Osteoblast (primary cell): ENCODE measurements around the gene SCG2. TPM values are rescaled to one million over a fixed set of nuclear protein-coding genes. Genes with fewer than 3 reads are reported as not detected.

ENCODE experiments used
- DNase-seq: peaks from one replicate; pipeline ENCODE4 v3.0.0; 2011; ENCODE audit warnings: low spot score, mixed read lengths; ENCODE audit not compliant: insufficient read length; ENCODE audit errors: missing footprints
- H2AFZ ChIP-seq: 2 replicates; pipeline ENCODE4 v1.6.0; 2011; ENCODE audit warnings: mild to moderate bottlenecking, low read length
- H3K27ac ChIP-seq: 2 replicates; pipeline ENCODE4 v1.5.1; 2011; ENCODE audit warnings: mild to moderate bottlenecking, low read depth, low read length, moderate library complexity
- H3K27me3 ChIP-seq: 2 replicates; pipeline ENCODE4 v1.6.0; 2012; ENCODE audit warnings: mild to moderate bottlenecking, control low read depth, inconsistent platforms, low read length, moderate library complexity; ENCODE audit not compliant: insufficient read depth
- H3K36me3 ChIP-seq: 2 replicates; pipeline ENCODE4 v1.5.1; 2011; ENCODE audit warnings: mild to moderate bottlenecking, low read length, control low read depth, moderate library complexity; ENCODE audit not compliant: insufficient read depth
- H3K4me1 ChIP-seq: 2 replicates; pipeline ENCODE4 v1.5.1; 2011; ENCODE audit warnings: mild to moderate bottlenecking, low read length, control low read depth, moderate library complexity; ENCODE audit not compliant: insufficient read depth
- H3K4me2 ChIP-seq: 2 replicates; pipeline ENCODE4 v1.6.0; 2011; ENCODE audit warnings: mild to moderate bottlenecking, low read length; ENCODE audit not compliant: insufficient read depth
- H3K4me3 ChIP-seq: fragments of 200-600 bp; sonication (generic); 3 replicates; pipeline ENCODE4 v1.5.1; 2012; ENCODE audit warnings: mild to moderate bottlenecking, low read length, inconsistent platforms; ENCODE audit not compliant: insufficient read depth
- H3K79me2 ChIP-seq: 2 replicates; pipeline ENCODE4 v1.6.0; 2012; ENCODE audit warnings: mild to moderate bottlenecking, low read length, control low read depth, inconsistent platforms; ENCODE audit not compliant: insufficient read depth
- H3K9me3 ChIP-seq: 2 replicates; pipeline ENCODE4 v1.5.1; 2011; ENCODE audit warnings: low read depth, low read length, control low read depth
- H4K20me1 ChIP-seq: 2 replicates; pipeline ENCODE4 v1.6.0; 2012; ENCODE audit warnings: mild to moderate bottlenecking, low read length, control low read depth; ENCODE audit not compliant: insufficient read depth
- total RNA-seq: library from RNA; depleted of rRNA; stranded (reverse); fragments of >200 nt; gene quantifications from 2 replicates; pipeline ENCODE4 v1.2.3, GENCODE V29; 2012
- TF ChIP-seq, protein P1 (sequence below): IDR thresholded peaks from 2 replicates; pipeline ENCODE4 v1.5.1; 2011; ENCODE audit warnings: mild to moderate bottlenecking, low read depth, low read length, moderate library complexity; ENCODE audit errors: extremely low read depth

The SCG2 gene
- total RNA-seq, 1 donor: 2.2 TPM

DNA sequence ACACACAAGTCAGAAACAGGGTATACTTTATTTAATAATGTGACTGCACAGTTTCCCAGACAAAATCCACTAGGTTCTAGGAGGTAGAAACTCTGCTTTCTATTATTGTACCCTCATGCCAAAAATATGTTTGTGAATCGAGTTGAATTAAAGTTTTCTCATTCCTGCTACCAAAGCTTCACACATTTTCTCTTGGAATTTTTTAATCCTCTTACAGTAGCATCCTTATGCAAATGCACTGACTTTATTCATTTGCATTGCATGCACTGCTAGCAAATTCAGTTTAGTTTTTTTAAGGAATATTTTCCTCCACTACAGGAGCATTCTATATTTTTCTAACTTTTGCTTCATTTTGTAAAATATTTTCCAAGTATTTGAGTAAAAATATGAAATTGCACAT is 4.8 kb upstream of the SCG2 start:
- TF ChIP-seq, protein P1, sequence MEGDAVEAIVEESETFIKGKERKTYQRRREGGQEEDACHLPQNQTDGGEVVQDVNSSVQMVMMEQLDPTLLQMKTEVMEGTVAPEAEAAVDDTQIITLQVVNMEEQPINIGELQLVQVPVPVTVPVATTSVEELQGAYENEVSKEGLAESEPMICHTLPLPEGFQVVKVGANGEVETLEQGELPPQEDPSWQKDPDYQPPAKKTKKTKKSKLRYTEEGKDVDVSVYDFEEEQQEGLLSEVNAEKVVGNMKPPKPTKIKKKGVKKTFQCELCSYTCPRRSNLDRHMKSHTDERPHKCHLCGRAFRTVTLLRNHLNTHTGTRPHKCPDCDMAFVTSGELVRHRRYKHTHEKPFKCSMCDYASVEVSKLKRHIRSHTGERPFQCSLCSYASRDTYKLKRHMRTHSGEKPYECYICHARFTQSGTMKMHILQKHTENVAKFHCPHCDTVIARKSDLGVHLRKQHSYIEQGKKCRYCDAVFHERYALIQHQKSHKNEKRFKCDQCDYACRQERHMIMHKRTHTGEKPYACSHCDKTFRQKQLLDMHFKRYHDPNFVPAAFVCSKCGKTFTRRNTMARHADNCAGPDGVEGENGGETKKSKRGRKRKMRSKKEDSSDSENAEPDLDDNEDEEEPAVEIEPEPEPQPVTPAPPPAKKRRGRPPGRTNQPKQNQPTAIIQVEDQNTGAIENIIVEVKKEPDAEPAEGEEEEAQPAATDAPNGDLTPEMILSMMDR: no peak
- H2AFZ ChIP-seq: no peak overlapping the region
- no peaks in the 10 kb centered on the region for H3K79me2 ChIP-seq
- H3K27me3 ChIP-seq: peaks cover 3% of the 10 kb centered on the region
- no peak overlapping the region for H3K4me2 ChIP-seq
- no peaks in the 10 kb centered on the region for H3K4me1 ChIP-seq
- no peak overlapping the region for H3K27ac ChIP-seq
- DNase-seq: no peak
- H3K4me3 ChIP-seq: no peak overlapping the region
- H3K9me3 ChIP-seq: no peaks in the 10 kb centered on the region
- no peaks in the 10 kb centered on the region for H4K20me1 ChIP-seq
- no peaks in the 10 kb centered on the region for H3K36me3 ChIP-seq

DNA sequence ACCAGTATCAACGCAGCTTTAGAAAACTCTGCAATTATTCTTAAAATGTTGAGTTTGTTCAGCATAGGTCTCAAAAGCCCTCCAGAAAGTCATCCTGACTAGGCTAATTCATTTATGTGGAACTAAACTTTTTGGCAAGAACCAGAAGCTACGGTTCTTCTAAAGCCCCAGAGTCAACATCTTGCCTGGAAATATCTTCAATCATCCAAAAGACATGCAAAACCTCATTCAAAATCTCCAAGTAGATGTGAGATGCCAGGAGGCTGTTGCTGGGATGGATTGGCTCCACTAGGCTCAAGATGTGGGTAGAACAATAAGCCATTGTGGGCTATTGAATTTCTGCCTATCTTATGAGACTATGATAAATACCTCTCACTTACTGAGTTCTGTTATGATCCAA is 2.1 kb upstream of the SCG2 start:
- H4K20me1 ChIP-seq: no peaks in the 10 kb centered on the region
- H3K36me3 ChIP-seq: no peaks in the 10 kb centered on the region
- H3K27me3 ChIP-seq: peaks cover 3% of the 10 kb centered on the region
- TF ChIP-seq, protein P1: no peak
- H2AFZ ChIP-seq: no peak overlapping the region
- no peaks in the 10 kb centered on the region for H3K79me2 ChIP-seq
- H3K4me3 ChIP-seq: no peak overlapping the region
- H3K4me2 ChIP-seq: no peak overlapping the region
- DNase-seq: no peak
- no peak overlapping the region for H3K27ac ChIP-seq
- no peaks in the 10 kb centered on the region for H3K9me3 ChIP-seq
- peaks cover 7% of the 10 kb centered on the region for H3K4me1 ChIP-seq

DNA sequence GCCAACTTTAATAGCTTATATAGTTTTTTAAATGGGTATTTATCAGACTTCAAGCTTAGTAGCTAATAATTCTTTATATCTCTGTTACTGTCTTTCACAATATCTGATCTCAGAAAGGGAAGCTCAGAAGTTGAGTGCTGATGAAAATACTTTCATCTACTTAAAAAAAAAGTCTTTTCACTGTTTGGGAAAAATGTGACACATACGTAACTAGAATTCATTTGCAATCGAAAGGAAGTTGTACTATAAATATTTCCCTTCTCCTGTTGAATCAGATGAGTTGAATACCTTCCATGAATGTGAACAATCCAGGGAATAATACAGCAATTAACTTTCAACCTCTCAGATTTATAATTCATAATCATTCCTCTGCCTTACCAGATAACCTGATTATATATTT is 811 bp upstream of the SCG2 start:
- H3K4me3 ChIP-seq: no peak overlapping the region
- H3K36me3 ChIP-seq: no peaks in the 10 kb centered on the region
- H2AFZ ChIP-seq: no peak overlapping the region
- no peaks in the 10 kb centered on the region for H4K20me1 ChIP-seq
- TF ChIP-seq, protein P1: no peak
- no peaks in the 10 kb centered on the region for H3K9me3 ChIP-seq
- H3K4me1 ChIP-seq: peaks cover 13% of the 10 kb centered on the region
- H3K79me2 ChIP-seq: no peaks in the 10 kb centered on the region
- H3K27me3 ChIP-seq: peaks cover 3% of the 10 kb centered on the region
- no peak overlapping the region for H3K4me2 ChIP-seq
- no peak overlapping the region for H3K27ac ChIP-seq
- no peak for DNase-seq

DNA sequence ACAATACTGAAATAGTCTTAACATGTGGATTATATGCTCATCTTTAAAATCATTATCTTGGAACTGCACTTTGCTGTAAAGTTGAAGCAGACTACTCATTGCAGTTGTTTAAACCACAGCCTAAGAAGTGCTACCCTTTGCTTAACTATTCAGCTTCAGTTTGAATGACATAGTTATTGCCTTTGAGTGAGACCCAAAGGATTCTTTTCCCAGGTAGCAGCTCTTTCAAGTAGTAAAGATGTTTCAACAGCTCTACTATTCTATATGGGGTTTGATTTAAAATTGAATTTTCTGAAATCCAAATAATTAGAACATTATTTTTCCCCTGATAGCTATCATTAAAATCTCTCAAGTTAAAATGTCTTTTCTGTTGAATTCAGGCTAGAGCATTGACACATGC is 1.1 kb downstream of the SCG2 start:
- H3K79me2 ChIP-seq: no peaks in the 10 kb centered on the region
- H3K4me3 ChIP-seq: no peak overlapping the region
- H3K36me3 ChIP-seq: no peaks in the 10 kb centered on the region
- H3K4me2 ChIP-seq: no peak overlapping the region
- H3K4me1 ChIP-seq: peaks cover 13% of the 10 kb centered on the region
- no peaks in the 10 kb centered on the region for H3K27me3 ChIP-seq
- DNase-seq: no peak
- H2AFZ ChIP-seq: no peak overlapping the region
- H3K27ac ChIP-seq: no peak overlapping the region
- TF ChIP-seq, protein P1: no peak
- H4K20me1 ChIP-seq: no peaks in the 10 kb centered on the region
- H3K9me3 ChIP-seq: no peaks in the 10 kb centered on the region
